HT1080 (cell line): Measurements from ENCODE around the gene RANBP1. TPM values are rescaled to one million over a fixed set of nuclear protein-coding genes. Genes with fewer than 3 reads are reported as not detected.

ENCODE experiments used
- DNase-seq: peaks from one replicate; pipeline ENCODE4 v3.0.0-alpha.2; 2015; ENCODE audit warnings: low read depth
- total RNA-seq: library from RNA; depleted of rRNA; stranded (reverse); fragments of >200 nt; shearing (Covaris generic); gene quantifications from 2 replicates; pipeline ENCODE4 v1.2.3, GENCODE V29; 2014

The RANBP1 gene
- total RNA-seq, 1 experiment from 2014 or later, result 801 TPM

DNA sequence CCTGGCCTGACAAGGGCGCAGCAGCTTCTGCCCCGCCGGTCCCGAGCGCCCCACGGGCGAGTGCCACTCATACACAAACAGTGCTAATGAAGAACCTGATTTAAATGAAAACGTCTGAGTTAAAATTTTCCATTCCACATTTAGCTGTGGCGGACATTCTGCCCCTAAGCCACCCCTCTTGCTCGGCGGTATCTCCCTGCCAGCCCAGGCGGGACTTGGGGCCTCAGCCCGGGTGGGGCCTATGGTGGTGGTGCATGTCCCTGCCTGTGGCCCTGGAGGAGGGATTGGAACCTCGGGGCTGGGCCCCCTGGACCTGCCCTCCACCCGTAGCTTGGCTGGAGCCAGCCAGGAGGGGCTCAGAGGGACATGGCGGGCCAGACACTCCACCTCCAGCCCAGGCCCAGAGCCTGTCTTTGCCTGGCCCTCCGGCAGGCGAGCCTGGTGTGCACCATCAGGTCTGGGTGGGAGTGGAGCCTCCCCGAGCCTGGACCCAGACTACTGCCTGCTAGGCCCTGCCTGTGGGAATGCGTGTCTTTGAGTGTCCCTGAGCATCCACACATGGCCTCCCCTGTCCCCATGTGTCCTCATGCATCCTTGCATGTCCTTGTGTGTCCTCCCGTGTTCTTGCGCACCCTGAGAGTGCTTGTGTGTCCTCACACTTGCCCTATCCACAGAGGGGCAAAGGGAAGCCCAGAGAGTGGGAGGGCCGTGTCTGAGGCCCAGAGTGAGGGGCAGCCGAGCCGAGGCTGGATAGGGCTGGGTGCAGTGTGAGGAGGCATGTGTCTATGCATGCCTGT, 20.1 kb downstream of the RANBP1 start:
- DNase-seq, result no peak

DNA sequence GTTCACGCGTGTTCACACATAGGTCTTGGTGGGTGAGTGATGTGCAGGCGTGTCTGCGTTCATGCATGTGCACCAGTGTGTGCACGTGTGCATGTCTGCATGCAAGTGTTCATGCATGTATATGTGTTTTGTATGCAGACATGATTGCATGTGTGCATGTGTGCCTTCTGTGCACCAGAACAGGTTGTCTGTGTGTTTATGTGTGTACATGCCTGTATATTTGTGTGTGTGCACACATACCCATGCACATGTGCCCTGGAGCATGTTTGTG, 20.6 kb downstream of the RANBP1 start:
- no peak for DNase-seq

DNA sequence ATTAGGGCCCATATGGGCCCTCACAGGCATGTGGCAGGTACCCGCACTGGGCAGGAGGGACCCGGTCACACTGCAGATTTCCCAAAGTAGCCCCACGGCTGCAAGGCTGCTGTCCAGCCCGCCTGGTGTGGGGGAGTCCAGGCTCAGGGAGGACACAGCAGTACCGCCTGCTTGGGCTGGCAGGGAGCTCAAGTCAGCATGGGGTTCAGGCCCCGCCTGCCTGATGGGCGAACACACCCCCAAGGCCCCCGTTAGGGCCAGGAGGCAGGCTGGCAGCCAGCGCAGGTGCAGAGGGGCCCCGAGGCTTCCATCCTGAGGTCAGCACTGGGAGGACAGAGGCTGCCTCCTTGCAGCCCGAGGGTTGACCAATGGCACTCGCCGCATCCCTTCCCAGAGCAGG, 21.2 kb downstream of the RANBP1 start:
- no peak for DNase-seq

DNA sequence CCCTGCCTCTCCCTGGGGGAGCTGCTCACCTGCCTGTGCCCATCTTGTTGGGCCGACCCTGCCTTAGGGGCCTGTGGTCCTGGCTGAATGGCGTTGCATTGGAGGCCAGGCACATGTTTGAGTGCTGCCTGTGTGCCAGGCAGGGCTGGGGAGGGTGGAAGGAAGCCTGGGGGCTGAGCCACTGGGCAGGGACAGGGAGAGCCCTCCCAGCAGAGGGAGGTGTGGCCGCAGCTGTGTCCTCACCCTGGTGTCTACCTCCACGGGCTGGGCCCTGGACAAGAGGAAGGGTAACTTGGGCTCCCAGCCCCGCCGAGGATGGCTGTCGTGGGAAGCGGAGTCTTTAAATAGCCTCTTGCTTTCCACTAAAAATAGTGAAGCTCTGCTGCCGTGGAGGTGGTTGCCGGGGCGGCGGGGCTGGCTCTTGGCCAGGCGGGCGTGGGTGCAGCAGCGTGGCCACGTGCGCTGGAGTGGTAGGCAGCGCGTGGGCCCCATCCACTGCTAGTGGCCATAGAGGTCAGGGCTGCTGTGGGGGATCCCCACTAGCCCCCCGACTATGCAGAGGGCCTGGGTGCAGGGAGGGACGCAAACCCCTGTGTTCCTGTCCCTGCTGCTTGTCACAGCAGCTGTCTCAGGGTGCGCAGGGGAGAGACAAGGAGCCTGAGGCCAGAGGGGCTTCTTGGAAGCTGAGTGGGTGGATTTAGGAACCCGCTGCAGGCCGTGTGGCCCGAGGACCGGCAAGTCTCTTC, 21.9 kb downstream of the RANBP1 start:
- no peak for DNase-seq

DNA sequence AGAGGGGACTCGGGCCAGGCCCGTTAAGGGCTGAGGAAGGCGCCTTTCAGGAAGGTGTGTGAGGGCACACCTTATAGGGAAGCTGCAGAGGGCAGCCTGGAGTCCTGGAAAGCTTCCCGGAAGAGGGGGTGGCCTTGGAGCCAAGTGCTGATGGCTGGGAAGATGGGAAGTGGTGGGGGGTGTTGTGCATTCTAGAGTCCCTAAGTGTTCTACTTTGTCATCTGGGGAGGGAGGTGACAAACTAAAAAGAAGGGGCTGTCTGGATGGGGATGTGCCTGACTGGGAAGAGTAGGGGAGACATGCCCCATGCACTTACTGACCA, 22.5 kb downstream of the RANBP1 start:
- no peak for DNase-seq

DNA sequence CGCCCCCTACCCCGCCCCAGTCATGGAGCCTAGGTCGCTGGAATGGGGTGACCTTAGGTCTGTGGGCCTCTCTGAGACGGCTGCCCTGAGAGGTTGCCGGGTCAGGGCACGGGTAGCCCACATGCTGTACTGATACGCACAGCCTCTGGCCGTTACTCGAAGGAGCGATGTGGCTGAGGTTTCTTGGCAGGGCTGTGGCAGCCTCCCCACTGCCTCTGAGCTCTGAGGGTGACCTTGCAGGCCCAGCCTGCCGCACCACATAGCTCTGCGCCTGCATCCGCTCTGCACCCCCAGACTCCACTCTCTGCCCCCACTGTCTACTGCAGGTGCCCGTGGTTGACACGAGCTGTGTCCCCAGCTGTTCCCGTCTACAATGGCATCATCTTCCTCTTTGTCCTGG, 23.0 kb downstream of the RANBP1 start:
- no peak for DNase-seq

DNA sequence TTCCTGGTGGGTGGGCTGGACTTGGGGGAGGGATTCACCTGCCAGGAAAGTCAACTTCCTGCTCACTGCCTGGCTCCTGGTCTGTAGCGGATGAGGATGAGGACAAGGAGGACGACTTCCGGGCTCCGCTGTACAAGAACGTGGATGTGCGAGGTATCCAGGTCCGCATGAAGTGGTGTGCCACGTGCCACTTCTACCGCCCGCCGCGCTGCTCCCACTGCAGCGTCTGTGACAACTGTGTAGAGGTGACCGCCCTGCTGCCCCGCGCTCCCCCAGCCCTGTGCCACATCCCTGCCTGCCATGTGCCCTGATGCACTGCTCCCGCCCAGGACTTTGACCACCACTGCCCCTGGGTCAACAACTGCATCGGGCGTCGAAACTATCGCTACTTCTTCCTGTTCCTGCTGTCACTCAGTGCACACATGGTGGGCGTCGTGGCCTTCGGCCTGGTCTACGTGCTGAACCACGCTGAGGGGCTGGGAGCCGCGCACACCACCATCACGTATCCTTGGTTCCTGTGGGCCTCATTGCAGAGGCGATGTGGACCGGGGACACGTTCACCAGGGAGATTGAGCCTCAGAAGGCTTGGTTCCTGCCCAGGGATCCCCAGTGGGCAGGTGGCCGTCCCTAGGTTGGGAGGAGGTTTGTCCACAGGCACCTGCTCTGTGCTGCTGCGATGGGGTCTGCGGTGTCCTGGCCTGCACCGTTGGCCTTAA, 23.6 kb downstream of the RANBP1 start:
- no peak for DNase-seq

DNA sequence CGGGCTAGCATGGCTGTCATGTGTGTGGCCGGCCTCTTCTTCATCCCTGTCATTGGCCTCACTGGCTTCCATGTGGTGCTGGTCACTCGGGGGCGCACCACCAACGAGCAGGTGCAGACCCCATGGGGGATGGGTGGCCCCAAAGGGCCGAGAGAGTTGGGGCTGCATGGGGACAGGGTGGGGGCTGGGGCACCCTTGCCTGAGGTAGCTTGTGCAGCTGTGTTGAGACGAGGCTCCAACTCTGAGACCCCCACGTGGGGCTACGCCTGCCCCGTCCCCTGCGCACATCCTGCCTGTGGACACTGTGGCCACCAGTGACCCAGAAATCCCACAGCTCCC, 24.2 kb downstream of the RANBP1 start:
- no peak for DNase-seq

DNA sequence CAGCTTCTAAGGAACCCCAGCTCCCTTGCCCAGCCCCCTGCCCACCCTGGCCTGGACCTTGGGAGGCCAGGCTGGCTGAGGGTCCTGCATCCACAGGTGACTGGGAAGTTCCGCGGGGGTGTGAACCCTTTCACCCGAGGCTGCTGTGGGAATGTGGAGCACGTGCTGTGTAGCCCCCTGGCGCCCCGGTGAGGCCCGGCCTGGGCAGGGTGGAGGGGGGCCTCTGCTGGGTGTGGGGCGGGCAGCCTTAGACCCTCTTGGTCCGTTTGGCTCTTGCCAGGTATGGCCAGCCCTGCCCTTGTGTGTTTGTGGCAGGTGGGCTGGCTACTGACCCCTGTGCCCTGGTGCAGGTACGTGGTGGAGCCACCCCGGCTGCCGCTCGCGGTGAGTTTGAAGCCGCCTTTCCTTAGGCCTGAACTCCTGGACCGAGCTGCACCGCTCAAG, 24.6 kb downstream of the RANBP1 start:
- no peak for DNase-seq

DNA sequence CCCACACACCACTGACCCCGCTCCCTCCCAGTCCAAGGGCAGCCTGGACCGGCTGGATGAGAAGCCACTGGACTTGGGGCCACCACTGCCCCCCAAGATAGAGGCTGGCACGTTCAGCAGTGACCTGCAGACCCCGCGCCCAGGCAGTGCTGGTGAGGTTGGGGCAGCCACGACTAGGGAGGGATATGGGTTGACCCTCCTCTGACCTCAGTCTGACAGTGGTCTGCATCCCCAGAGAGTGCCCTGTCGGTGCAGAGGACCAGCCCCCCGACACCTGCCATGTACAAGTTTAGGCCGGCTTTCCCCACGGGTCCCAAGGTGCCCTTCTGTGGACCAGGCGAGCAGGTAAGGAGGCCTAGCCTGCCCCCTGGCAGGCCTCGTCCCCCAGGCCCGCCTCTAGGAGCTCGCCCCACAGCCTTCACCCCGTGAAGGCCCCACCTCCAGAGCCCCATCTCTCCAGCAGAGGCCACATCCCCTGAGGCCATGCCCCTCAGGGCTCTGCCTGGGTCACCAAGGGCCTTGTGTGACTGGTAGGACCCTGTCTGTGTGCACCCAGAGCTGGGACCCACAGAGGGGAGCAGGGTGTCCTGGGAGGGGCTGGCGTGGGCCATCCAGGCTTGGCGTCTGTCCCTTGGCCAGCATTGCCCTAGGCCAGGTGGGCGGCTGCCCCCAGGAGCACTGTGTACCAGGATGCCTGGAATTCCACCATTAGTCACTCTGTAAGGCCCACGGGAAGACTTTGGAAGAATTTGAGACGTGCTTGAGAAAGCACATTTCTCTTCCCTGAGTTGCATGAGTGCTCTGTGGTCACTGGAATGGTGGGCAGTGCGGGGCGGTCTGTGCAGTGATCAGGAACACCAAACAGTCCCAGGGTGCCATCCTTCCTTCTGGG, 25.5 kb downstream of the RANBP1 start:
- no peak for DNase-seq

DNA sequence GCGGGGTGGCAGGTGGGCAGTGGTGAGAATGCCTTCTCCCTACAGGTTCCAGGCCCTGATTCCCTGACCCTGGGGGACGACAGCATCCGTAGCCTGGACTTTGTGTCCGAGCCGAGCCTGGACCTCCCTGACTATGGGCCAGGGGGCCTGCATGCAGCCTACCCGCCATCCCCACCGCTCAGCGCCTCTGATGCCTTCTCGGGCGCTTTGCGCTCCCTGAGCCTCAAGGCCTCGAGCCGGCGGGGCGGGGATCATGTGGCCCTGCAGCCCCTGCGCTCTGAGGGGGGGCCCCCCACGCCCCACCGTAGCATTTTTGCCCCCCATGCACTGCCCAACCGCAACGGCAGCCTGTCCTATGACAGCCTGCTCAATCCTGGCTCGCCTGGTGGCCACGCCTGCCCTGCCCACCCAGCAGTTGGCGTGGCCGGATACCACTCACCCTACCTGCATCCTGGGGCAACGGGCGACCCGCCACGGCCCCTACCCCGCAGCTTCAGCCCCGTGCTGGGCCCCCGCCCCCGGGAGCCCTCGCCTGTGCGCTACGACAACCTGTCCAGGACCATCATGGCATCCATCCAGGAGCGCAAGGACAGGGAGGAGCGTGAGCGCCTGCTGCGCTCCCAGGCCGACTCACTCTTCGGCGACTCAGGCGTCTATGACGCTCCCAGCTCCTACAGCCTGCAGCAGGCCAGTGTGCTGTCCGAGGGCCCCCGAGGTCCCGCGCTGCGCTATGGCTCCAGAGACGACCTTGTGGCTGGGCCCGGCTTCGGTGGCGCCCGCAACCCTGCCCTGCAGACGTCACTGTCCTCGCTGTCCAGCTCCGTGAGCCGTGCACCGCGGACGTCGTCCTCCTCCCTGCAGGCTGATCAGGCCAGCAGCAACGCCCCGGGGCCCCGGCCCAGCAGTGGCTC, 27.1 kb downstream of the RANBP1 start:
- no peak for DNase-seq

DNA sequence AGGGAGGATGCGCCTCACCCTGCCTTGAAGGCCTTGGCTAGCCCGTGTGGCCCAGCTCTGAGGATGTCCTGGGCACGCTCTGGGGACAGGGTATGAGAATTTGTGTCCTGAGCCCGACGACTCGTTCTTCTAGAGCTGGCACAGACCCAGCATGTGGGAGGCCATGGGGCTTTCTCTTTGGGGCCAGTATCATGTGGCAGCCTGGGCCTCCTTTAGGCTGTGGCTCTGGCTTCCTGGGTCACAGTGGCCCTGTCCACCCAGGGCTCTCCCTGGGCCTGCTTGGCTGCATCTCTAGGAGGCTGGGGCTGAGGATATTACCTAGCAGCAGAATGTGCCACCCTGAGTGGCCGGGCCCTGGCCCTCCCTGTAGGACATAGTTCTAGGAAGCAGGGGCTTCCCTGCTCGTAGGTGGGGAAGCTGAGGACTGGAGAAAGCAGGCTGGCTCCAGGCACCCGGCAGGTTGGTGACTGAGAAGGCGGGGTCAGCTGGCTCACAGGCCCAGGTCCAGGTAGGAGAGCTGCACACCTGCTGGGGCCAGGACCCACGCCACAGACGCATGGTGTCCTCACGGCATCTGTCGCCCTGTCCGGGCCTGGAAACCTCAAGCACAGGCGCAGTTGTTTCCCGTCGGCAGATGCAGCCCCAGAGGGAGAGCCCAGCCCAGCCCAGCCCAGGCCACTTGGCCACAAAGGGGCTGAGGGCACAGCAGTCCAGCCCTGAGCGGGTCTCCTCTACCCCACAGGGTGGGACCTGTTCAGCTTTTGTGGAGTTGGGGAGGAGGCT, 28.2 kb downstream of the RANBP1 start:
- no peak for DNase-seq

DNA sequence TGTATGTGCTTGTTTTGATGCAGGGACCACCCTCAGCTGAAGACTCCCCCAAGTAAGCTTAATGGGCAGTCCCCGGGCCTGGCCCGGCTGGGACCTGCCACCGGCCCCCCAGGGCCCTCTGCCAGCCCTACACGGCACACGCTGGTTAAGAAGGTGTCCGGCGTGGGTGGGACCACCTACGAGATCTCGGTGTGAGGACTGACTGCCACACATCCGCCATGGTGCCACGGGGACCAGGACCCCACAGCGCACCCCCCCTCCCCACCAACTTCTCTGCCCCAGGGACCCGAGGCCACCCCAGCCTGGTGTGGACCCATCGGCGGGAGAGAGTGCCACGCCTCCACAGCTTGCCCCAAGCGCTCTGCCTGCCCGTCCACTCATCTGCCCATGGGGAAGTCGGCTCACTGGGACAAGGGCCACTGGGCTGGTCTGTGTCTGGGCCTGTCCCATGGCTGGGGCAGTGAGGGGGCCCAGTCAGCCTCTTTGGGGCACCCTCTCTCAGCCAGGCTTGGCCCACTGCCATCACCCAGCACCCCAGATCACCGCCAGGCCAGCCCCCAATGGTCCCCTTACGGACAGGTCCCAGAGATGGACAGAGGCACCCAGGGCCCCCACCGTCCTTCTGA, 29.4 kb downstream of the RANBP1 start:
- DNase-seq, result no peak

DNA sequence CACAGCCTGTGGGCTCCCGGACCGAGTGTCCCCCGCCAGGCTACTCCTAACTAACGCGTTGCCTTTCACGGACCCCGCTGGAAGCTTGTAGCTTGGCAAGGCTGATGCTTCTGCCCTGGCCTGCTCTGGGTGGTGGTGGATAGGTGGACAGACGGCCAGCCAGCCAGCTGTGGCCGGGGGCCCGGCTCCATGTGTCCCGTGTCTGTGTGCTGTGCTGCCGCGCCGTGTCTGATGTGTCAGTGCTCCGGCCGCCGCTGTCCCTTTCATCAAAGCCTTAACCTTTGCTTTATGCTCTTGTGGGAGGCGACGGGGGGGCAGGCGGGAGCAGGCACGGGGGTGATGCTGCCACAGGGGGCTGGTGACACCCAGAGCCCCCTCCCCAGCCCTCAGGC, 29.9 kb downstream of the RANBP1 start:
- no peak for DNase-seq

DNA sequence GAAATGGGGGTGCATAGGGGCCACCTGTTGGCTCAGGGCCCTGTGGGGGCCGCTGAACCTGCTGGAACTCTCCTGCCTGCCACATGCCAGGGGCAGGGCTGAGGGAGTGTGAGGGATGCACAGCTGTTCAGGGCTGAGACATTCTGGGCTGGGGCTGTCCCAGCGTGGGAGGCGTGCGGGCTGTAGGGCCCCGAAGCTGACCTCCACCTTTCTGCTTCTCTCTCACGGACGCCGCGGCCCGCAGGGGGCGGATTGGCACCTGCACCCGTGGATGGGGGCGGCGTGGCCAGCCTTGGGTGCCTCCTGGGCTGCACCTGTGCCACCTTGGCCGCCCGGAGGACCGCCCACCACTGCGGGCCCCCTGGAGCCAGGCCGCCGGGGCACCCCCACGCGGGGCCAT, 30.9 kb downstream of the RANBP1 start:
- no peak for DNase-seq

DNA sequence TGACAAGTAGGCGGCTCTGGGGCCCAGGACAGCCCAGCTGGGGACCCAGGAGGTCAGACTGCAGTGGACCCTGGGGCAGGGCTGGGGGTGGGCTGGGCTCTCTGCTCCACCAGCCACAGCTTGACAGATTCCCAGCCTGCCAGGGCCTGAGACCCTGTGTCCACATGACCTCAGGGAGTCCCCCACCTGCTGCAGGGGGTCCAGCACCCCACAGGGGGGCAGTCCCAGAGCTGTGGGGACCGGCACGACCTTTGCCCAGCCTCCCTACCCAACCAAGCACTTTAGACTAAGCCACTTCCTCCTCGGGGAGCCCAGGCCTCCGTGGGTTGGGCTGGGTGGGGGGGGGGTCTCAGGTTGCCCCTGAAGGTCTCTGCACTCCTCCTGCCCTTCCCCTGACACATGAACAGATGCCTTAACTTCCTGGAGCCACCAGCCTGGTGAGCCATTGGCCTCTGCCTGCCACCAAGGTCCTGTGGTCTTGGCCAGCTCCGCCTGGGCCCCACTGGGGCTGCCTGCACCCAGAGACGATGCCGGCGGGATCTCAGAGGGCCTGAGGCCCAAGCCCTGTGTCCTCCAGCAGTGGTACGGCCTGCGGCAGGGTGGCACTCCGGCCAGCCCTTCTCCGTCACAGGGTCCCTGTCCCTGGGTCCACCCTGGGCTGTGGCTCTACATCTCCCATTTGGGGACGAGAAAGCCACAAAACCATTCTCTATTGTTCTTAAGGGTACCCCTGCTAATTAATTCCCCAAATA, 31.5 kb downstream of the RANBP1 start:
- DNase-seq, result no peak

DNA sequence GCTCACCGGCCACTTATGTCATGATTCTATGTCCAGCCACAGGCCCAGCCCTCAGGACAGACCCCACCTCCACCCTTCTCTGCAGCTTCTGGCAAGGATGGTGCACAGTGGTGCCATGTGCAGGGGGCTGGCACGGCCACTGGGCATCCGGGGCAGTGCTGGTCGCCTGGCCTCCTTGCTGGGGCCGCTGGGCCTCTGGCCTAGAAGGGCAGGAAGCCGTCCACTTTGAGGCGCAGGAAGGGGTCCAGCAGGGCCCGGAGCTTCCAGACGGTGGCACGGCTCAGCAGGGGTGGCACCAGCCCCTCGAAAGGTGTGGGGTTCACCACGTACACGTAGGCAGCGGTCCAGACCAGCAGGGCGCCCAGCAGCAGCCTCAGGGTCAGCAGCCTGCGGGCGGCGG, 32.5 kb downstream of the RANBP1 start:
- DNase-seq, result no peak
